NCI-H446 (cell line): ENCODE results near the gene DOK5.

Experiments
- DNase-seq, 2 experiments: peaks; one replicate each; lab custom pipeline; 2025; lab: John Stamatoyannopoulos, UW

Gene DOK5

GRCh38 chr20:54694516-54694915, 219.1 kb downstream of the DOK5 start:
- no peak for DNase-seq

- no peak for DNase-seq
Measured at GRCh38 chr20:54698373-54698772, 223.0 kb downstream of the DOK5 start.
